Activated CD8-positive, alpha-beta memory T cell treated with anti-CD3 and anti-CD28 coated beads, Interleukin-2, amount 50 U/mL, for 24 hours (primary cell): Measurements from ENCODE around the gene RPS24.
A peak's percentile ranks its signal among the peaks of the same experiment; 100 is the strongest.

Source experiments
- DNase-seq: peaks from one replicate; pipeline ENCODE4 v3.0.0-alpha.2; 2020; ENCODE audit errors: extremely low read depth

RPS24 gene

GRCh38 chr10:78028438-78029268, 5.0 kb upstream of the RPS24 start:
- no peak for DNase-seq

- DNase-seq: peak; percentile 73
These were observed 4.1 kb upstream of the RPS24 start, which contains the start of gene POLR3A for GRCh38 chr10:78029269-78030226. TSS of gene POLR3A (minus strand) at chr10:78029515. CDS start at chr10:78029407, 108 bp downstream.

GRCh38 chr10:78033387-78033636, 351 bp upstream of the RPS24 start:
- no peak for DNase-seq

DNA sequence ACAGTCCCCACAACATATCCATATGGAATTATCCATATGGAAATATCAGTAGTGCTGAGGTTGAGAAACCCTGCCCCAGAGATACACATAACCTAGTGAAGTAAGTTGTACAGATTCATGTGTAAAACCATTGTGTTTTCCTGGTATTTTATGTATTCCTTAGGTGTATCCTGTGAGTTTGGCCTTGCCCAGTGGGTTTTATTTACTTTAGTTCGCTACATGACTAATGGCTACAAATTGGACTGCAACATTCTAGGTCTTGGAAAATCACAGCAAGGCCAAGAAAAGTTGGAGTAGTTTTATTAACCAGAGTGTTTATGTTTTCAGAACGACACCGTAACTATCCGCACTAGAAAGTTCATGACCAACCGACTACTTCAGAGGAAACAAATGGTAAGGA, 1.4 kb downstream of the RPS24 start:
- DNase-seq: no peak

DNA sequence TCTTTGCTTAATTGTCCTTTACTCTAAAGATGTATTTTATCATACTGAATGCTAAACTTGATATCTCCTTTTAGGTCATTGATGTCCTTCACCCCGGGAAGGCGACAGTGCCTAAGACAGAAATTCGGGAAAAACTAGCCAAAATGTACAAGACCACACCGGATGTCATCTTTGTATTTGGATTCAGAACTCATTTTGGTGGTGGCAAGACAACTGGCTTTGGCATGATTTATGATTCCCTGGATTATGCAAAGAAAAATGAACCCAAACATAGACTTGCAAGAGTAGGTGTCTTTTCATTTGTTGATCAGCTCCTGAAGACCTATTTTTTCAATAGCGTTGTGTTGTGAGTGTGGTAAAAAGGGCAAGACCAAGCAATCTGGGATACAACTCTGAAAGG, 1.8 kb downstream of the RPS24 start:
- DNase-seq: no peak

DNA sequence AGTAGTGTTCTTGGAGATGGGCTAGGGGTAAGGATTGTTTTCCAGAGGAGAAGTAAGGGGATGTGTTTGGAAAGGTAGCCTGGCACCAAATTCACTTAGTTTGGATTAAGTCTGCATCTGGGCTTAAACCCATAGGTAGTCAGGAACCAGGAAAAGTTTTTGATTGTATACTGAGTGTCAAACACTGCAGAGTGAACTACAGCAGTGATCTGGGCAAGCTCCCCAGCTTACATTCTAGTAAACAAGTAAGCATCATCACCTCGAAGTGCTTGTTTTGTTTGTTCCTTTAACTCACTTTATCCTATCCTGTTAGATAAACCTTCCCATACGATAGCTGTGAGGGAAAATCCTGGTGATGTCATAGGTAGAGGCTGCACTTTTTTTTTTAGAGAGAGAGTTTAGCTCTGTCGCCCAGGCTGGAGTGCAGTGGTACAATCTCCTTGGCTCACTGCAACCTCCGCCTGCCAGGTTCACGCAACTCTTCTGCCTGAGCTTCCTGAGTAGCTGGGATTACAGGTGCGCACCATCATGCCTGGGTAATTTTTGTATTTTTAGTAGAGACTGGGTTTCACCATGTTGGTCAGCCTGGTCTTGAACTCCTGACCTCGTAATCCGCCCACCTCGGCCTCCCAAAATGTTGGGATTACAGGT, 2.4 kb downstream of the RPS24 start:
- DNase-seq: no peak

- DNase-seq: no peak
These were observed 4.4 kb downstream of the RPS24 start for GRCh38 chr10:78038105-78038504.

GRCh38 chr10:78038791-78039547, 5.3 kb downstream of the RPS24 start:
- no peak for DNase-seq

DNA sequence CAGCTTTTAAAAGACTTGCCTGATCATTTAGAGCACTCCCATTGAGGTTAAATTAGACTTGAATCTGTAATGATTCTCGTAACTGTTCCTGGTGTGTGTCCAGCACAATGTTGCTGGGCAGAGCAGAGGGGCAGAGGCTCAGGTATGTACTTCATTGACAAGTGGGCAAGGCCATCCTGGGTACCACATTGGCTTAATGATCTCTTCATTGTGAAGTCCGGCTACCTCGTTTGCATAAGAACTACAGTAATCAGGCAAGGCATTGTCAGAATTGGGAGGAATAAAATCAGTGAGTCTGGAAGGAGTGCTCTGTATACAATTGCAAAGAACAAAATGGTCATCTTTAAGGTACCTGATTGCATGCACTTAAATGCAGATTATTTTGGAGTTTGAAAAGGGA, 6.1 kb downstream of the RPS24 start:
- DNase-seq: no peak

DNA sequence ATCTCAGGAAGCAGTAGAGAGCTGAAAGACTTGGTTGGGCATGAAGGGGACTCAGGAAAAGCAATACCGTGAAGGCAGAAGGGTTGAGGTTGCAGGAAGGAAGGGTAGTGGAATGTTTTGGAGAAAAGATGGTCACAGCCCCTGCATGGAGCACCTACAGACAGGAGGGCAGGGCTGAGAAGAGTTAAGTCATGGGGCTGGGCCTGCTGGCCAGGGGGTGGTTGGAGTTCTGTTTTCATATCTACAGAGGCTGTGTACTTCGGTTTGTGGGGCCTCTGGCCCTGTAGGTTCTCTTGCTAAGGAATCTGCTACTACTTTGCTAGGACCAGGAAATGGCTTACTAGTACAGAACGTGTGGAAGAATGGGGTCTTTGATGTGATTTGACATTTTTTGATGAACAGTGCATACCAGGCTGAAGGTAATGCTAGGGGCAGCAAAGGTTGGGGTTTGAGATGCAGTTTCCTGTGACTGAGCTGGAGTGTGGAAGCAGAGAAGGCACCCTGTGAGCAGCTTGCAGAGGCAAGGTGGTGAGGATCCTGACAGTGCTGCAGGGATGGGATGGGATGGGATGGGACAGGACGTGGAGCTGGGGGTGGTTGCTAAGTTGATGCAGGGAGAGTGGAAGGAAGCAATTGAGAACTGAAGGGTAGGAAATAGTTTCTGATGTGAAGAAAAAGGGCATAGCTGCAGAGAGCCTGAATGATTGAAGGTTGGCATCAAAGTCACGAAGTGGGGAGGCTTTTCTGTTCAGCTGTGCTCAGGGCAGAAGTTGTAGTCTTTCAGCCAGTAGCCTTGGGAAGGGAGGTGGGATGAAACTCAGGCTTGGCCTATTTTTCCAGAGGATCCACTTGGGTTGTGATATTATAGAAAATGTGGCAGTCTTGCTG, 7.8 kb downstream of the RPS24 start:
- DNase-seq: no peak

DNA sequence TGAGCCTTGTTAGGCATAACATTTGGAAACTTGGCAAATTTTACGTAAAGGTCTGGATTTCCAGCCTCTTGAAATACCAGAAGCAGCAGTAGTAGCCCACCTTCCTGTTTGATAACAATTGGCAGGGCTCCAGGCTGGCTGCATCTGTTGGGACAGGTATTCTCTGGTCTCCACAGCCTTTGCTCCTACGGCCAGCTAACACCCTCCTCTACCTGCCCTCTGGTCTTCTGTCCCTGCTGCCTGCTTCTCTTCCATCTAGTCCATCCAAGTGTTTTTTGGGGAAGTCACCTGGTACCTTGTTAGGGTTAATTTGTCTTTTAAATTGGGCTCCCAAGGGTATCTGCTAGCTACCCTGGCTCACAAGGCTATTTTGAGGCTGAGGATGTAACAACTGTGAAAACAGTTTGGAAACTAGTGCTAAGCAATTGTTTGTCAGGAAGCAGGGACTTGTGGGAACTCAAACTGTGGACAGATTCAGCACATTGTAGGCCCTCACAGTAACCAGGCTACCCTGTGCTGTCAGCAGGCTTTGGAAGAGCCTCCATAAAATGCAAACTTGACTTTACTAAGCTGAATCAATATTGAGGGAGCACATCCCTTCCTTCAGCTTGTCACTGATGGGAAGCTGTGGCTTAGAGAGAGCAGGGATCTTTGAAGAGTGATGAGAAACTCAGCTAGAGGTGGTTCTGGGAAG, 8.5 kb downstream of the RPS24 start:
- DNase-seq: no peak

GRCh38 chr10:78042752-78043104, 9.1 kb downstream of the RPS24 start:
- no peak for DNase-seq

DNA sequence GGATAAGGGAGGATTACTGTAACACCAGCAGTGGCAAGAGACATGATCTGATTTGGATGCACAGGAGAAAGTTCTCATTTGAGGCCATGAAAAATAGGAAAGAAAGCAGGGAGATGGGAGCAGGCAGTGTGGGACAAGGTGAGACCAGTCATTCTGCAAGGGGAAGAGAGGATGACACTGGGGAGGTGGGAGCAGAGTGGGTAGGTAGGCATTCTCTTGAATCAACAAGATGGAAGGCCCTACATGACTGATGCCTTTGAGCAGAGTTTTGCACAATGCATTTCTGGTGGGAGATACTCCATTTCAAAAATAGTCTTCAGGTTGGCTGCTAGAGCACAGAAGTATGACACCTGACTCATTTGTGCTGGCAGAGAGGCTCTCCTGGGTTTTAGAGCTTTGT, 10.5 kb downstream of the RPS24 start:
- no peak for DNase-seq

DNA sequence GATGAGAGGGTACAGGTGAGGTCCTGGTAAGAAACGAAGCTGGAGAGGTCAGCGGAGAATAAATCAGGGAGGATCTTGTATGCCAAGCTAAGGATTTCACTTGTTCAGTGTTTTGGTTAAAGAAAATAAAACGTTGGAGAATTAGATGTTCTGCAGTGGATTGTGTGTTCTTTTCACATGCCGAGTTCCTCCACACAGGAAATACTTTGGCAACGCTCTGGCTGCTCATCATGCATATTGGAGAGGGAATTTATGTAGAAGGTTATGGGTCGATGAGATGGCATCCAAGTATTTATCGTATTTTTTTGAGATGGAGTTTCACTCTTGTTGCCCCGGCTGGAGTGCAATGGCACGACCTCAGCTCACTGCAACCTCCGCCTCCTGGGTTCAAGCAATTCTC, 11.0 kb downstream of the RPS24 start:
- no peak for DNase-seq

- no peak for DNase-seq
These were observed 11.6 kb downstream of the RPS24 start for GRCh38 chr10:78045237-78045636.

DNA sequence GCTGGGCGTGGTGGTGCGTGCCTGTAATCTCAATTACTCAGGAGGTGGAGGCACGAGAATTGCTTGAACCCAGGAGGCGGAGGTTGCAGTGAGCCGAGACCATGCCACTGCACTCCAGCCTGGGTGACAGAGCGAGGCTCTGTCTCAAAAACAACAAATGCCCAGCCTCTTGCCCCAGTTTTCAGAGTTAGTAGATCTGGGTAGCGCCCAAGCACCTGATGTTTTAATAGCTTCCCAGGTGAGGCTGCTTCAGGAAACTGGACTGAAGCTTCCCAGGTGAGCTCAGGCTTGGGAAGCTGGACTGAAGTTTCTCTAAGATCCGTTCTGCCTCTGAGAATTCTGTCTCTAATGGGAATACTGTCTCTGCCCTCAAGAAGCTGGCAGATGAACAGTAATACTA, 12.2 kb downstream of the RPS24 start:
- no peak for DNase-seq

DNA sequence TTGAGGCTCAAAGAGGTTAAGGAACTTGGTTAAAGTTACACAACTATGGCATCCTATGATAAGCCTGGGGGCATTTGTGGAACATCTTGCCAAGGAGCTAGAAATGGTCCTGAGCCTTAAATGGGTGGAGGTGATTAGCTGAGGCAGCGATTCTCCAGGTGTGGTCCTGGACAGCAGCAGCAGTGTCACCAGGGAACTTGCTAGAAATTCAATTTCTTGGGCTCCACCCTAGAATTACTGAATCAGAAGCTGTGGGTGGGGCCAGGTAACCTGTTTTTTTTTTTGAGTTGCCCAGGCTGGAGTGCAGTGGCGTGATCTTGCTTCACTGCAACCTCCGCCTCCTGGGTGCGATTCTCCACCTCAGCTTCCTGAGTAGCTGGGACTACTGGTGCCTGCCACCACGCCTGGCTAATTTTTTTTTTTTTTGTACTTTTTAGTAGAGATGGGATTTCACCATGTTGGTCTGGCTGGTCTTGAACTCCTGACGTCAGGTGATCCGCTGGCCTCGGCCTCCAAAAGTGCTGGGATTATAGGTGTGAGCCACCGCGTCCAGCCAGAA, 13.1 kb downstream of the RPS24 start:
- DNase-seq: no peak

DNA sequence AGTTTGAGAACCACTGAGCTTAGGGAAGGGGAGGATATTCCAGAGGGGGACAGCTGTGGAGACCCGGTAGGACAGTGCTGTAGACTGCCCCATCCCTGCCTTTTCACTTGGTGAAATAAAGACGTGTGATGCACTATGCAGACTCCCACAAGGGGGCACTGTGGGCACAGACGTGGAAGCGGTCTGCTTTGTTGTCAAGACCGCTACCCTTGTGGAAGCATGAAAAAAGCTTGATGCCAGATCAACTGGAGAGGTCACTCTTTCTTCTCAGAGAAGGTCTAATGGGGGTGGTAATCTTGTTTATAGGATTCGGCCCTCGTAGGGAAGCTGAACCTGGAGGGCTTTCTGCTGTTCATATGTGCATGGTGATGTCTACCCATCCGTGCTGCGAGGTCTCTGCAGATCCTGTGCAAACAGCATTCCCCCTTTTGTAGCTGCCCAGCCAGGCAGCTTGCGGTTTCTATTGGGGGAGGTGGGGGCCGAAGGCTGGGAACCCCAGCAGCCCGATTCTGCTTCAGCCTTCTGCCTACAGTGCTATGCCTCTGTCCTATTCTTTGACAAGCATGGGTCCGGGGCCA, 13.7 kb downstream of the RPS24 start:
- DNase-seq: peak; percentile 63

GRCh38 chr10:78049851-78050250, 16.2 kb downstream of the RPS24 start:
- no peak for DNase-seq
